Lower lobe of right lung (tissue), 2 donors: ENCODE results near the gene LILRB2. TPM values are rescaled to one million over a fixed set of nuclear protein-coding genes. Genes with fewer than 3 reads are reported as not detected.
A peak's percentile ranks its signal among the peaks of the same experiment; 100 is the strongest.
"Not testable (repeated sequence)": the region's sequence is repeated elsewhere in the genome, so short reads cannot be mapped to it uniquely, and the experiment has no call there.

Experiments
- ATAC-seq, 2 donors: fragments of 200-7000 bp; cut with Tn5 transposase; one replicate each; pipeline ENCODE4 v1.9.1; 2020 to 2022; ENCODE audit warnings: mild to moderate bottlenecking in 2 of 2, moderate library complexity in 2 of 2
- DNase-seq: peaks from one replicate; pipeline ENCODE4 v3.0.0-alpha.2; 2020
- H3K27ac ChIP-seq: fragments of 200-600 bp; one replicate; pipeline ENCODE4 v1.8.0; 2022
- H3K27me3 ChIP-seq: fragments of 200-600 bp; one replicate; pipeline ENCODE4 v1.8.0; 2022; ENCODE audit warnings: low read depth
- H3K36me3 ChIP-seq: fragments of 200-600 bp; one replicate; pipeline ENCODE4 v1.8.0; 2022; ENCODE audit warnings: mild to moderate bottlenecking
- H3K4me1 ChIP-seq: fragments of 200-600 bp; one replicate; pipeline ENCODE4 v1.8.0; 2022
- H3K4me3 ChIP-seq: fragments of 200-600 bp; one replicate; pipeline ENCODE4 v1.8.0; 2022; ENCODE audit warnings: mild to moderate bottlenecking
- H3K9me3 ChIP-seq: fragments of 200-600 bp; one replicate; pipeline ENCODE4 v1.8.0; 2022
- intact Hi-C: fragments of 100-400 bp; cut with DNase I; formaldehyde crosslinking; loops from one replicate; pipeline ENCODE4 v1.11.0; 2022
- total RNA-seq: library from RNA; stranded (reverse); fragmentation: NEBNext Ultra II Directional; extraction: Animal tissue kit (Norgen Biotek cat#: 25700); gene quantifications from one replicate; pipeline ENCODE4 v1.2.1, GENCODE V29; 2021
- TF ChIP-seq, protein P1 (sequence below): fragments of 200-600 bp; IDR thresholded peaks from one replicate; pipeline ENCODE4 v1.8.0; 2022; ENCODE audit warnings: antibody characterized with exemption, mild to moderate bottlenecking
- donor health status: DM: no; HTN: yes; CAD: no; lungs with severe emphysema.

LILRB2 gene
- total RNA-seq, 1 donor from 2014 or later: 26.1 TPM

DNA sequence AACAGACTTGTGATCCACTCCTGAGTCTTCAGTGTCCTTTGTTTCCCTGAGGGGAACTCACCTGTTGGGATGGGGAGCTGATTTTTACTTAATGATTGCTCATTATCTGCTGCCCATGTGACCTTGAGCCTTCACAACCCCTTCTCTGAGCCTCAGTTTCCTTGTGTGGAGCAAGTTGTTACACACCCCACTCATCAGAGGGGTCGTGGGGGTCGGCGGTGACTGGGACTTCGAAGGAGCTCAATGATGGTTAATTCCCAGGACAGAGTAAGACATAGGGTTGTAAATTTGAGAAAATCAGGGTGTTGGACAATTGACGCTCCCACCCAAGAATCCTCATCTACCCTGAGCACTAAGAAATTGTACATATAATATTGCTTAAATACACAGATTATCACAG lies 18.6 kb upstream of the LILRB2 start:
- H3K4me3 ChIP-seq: no peak overlapping the region
- H3K4me1 ChIP-seq: no peaks in the 10 kb centered on the region
- ATAC-seq (no peak), DNase-seq (no peak)
- no peak overlapping the region for H3K27ac ChIP-seq
- peaks cover 12% of the 10 kb centered on the region for H3K27me3 ChIP-seq
- H3K9me3 ChIP-seq: no peaks in the 10 kb centered on the region
- intact Hi-C loops: no loop called here
- TF ChIP-seq, protein P1, sequence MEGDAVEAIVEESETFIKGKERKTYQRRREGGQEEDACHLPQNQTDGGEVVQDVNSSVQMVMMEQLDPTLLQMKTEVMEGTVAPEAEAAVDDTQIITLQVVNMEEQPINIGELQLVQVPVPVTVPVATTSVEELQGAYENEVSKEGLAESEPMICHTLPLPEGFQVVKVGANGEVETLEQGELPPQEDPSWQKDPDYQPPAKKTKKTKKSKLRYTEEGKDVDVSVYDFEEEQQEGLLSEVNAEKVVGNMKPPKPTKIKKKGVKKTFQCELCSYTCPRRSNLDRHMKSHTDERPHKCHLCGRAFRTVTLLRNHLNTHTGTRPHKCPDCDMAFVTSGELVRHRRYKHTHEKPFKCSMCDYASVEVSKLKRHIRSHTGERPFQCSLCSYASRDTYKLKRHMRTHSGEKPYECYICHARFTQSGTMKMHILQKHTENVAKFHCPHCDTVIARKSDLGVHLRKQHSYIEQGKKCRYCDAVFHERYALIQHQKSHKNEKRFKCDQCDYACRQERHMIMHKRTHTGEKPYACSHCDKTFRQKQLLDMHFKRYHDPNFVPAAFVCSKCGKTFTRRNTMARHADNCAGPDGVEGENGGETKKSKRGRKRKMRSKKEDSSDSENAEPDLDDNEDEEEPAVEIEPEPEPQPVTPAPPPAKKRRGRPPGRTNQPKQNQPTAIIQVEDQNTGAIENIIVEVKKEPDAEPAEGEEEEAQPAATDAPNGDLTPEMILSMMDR: no peak
- H3K36me3 ChIP-seq: no peaks in the 10 kb centered on the region

DNA sequence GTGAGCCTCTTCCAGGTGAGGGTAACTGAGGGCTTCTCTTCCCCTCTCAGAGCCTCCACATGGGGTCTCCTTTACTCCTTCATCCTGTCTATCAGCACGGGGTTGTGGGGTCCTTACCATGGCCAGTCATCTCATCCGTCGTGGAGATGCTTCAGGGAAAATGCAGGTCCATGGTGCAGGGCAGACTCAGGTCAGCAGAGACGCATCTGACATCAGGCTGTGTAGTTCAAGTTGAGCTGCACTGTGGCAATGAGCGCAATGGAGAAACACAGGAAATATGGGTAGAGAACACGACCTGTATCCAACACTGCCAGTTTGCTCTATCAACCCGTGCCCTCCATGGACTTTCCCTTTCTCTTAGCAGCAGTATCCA lies 18.2 kb upstream of the LILRB2 start:
- no peak for ATAC-seq
- Histone ChIP-seq H3K27me3 (peaks cover 13% of the 10 kb centered on the region), H3K36me3 (no peaks in the 10 kb centered on the region), H3K9me3 (no peaks in the 10 kb centered on the region), H3K27ac (no peak overlapping the region), H3K4me3 (no peak overlapping the region), H3K4me1 (no peaks in the 10 kb centered on the region)
- intact Hi-C loops: no loop called here
- TF ChIP-seq, protein P1: no peak
- DNase-seq: no peak

DNA sequence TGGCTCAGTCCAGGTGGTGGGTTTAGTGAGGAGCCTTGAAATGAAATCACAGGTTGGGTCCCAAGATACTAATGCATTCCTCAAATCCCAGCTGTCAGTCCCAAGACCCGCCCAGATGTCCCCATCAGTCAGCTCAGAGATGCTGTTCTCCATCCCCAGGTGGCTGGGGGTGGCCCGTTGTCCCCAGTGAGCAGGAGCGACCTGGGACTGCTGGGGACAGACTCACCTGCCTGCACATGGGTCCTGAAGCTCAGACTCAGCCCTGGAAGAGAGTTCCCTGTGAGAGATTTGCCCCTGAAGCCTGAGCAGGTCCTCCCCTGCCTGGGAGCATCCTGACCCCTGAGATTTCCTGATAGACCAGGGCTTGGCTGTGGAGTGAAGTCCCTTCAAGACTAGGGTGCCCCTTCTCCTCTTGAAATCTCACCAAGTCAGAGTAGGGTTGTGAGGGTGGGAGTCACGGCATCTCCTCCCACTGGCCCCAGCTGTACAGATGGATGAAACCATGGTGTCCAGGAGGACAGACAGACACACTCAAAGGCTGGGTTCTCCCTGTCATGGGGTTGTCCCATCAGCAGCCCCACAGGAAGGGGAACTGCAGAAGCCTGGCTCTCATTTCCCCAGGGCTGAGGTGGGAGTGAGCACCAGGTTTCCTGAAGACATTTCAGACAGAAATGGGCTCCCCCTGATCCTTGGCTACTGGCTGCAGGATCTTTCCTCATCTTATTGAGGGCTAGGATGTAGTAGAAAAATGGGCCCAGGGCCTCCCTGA lies 17.6 kb upstream of the LILRB2 start:
- H3K27me3 ChIP-seq: peaks cover 16% of the 10 kb centered on the region
- H3K9me3 ChIP-seq: no peaks in the 10 kb centered on the region
- ATAC-seq (peak in 1 of 2 donors; percentile 39), DNase-seq (no peak)
- intact Hi-C loops: no loop called here
- H3K27ac ChIP-seq: no peak overlapping the region
- no peak overlapping the region for H3K4me3 ChIP-seq
- TF ChIP-seq, protein P1: no peak
- no peaks in the 10 kb centered on the region for H3K36me3 ChIP-seq
- no peaks in the 10 kb centered on the region for H3K4me1 ChIP-seq

DNA sequence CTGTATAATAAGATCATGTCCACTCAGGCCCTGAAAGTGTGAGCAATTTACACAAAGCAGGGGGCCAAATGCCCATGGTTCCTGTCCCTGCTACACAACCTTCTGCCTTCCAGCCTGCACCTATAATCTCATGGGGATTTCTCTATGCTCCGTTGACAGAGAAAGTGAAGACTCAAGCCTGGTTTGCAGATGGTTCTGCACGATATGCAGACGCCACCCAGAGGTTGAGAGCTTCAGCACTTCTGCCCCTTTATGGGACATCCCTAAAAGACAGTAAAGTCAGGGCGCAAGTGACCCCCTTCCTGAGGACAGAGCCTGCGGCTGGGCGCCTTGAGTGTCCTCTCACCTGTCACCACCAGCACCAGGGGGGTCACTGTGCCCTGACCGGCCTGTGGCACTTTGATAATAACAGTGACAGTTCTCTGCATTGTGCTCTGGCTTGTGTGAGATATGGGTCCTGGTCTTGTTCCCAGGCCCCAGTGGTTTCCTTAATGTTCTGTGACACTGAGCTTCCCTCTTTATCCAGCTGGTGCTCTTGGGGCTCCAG lies 16.9 kb upstream of the LILRB2 start:
- no peak for ATAC-seq
- intact Hi-C loops: no loop called here

DNA sequence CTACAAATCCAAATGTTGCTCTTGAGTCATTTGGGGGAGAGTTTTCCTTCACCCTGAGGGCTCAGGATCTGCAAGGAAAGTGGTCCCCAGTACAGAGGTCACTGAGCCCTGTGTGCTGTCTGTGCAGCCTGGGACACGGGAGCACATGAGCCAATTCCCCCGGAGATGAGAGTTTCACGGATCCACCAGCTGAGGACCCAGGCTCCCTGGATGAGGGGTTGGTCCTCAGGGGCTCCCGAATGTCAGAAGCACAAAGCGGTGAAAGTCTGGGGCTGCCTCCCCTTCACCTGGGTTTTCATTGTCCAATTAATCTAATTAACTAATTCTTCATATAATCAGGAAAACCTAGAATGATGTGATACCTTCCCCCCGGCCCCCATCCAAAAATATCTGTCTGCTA lies 13.6 kb upstream of the LILRB2 start:
- H3K27me3 ChIP-seq: peaks cover 19% of the 10 kb centered on the region
- intact Hi-C loops: no loop called here
- TF ChIP-seq, protein P1: no peak
- ATAC-seq (no peak), DNase-seq (no peak)
- no peaks in the 10 kb centered on the region for H3K36me3 ChIP-seq
- H3K4me3 ChIP-seq: no peak overlapping the region
- no peak overlapping the region for H3K27ac ChIP-seq
- H3K4me1 ChIP-seq: no peaks in the 10 kb centered on the region
- H3K9me3 ChIP-seq: no peaks in the 10 kb centered on the region

More for the DNA sequence above, 16.9 kb upstream of the LILRB2 start:
- Histone ChIP-seq H3K4me3 (no peak overlapping the region), H3K36me3 (no peaks in the 10 kb centered on the region), H3K9me3 (no peaks in the 10 kb centered on the region), H3K27me3 (peaks cover 16% of the 10 kb centered on the region), H3K27ac (no peak overlapping the region), H3K4me1 (no peaks in the 10 kb centered on the region)
- DNase-seq: no peak
- TF ChIP-seq, protein P1: no peak

DNA sequence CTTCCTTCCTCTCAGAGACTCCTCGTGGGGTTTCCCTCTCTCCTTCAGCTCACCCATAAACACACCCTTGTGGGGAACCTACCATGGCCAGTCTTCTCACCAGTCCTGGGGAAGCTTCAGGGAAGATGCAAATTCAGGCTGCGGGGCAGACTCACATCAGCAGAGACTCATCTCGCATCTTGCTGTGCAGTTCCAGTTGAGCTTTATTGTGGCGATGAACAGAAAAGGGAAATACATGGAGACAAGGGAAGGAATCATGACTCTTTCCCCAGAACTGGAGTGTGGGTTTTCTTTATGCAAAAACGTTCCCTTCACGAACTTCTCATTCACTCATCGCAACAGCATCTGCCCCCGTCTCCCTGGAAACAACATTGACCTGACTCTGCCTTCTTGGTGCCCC lies 8.2 kb upstream of the LILRB2 start:
- ATAC-seq, H3K27ac ChIP-seq, DNase-seq, H3K9me3 ChIP-seq, H3K36me3 ChIP-seq, H3K27me3 ChIP-seq, intact Hi-C loops, H3K4me3 ChIP-seq, H3K4me1 ChIP-seq: not testable (repeated sequence)
